Stimulated activated CD4-positive, alpha-beta T cell treated with anti-CD3 and anti-CD28 coated beads, Interleukin-15, amount 100 ng/mL, for 48 hours (primary cell): ENCODE results near the gene ANKS1B.
"Not testable (repeated sequence)": the region's sequence is repeated elsewhere in the genome, so short reads cannot be mapped to it uniquely, and the experiment has no call there.

Experiments used
- DNase-seq, 2 donors: peaks; one replicate each; pipeline ENCODE4 v3.0.0-alpha.2; 2020; ENCODE audit warnings: low read depth in 2 of 2

The ANKS1B gene

DNA sequence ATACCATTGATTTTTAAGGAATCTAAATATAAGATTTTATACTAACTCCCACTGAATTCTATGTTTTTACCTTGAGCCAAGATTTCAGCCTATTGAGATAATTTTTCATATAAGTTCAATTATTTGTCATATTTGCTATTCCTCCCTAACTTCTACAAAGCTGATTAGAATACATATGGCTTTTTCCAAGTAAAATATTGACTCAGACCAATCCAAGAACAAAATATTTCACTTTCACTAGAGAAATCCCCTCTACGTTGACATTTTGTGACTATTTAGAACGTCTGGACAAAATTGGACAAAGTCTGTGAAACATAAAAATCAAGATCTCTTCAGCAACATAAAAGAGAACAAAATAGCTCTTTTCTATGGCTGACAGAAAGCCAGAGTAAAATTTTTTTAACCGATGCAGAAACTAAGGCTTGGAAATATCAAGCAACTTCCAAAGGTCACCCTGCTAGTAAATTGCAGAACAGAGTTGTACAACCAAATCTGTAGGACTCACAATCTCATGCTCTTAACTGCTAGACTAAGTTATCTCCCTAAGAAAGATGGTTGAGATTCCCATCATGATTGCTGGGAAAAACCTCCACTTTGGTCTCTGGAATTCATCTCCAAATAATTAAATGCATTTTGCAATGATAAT, 219.1 kb downstream of the ANKS1B start:
- no peak for DNase-seq

DNA sequence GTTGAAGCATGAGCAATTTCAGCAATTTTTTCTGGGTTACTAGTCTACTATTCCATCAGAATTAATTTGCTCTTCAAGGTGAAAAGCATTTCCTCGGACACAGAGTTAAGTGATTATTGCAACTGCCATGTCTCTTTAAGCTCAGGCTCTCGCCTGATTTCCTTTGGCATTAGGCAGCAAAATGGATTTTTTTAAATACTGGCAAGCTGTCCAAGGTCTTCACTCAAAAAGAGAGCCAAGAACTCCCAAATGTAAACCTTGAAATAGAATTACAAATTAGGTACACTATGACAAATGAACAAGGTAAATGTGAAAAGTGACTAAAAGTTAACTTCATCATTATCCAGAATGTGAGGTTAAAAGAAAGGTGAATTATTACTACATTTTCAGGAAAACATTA, 225.3 kb downstream of the ANKS1B start:
- no peak for DNase-seq

DNA sequence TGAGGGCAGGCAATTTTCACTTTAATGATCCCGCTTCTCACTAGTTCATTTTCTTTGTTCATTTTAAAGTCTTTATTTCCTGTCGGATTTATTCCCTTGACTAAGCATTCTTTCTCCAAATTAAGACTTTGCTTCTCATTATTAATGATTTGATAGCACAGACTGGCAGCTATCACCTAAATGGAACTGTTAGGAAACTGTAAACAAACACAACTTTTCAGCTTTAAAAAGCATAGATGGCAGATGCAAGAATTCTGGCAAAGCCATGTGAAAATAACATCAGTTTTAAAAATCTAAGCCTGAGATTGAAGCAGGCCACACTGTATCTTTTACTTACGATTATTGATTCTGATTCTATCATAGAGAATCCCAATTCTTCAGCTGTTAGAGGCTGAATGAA, 225.7 kb downstream of the ANKS1B start:
- no peak for DNase-seq

DNA sequence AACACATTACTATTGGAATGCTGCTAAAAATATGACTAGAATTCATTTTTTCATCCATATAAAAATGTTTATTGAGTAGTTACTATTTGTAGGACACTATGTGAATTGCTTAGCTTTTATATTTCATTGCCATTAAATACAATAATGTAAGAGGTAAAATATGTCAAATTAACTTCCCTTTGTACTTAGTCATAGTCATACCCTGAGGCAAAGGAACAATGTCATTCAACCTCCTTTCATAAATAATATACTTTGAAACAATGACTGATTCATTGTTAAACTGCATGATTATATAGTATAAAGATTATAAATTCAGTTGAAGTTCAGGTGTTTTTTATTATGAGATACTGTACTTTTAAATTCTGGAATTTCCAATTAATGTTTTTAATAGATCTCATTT, 232.0 kb downstream of the ANKS1B start:
- DNase-seq = no peak

DNA sequence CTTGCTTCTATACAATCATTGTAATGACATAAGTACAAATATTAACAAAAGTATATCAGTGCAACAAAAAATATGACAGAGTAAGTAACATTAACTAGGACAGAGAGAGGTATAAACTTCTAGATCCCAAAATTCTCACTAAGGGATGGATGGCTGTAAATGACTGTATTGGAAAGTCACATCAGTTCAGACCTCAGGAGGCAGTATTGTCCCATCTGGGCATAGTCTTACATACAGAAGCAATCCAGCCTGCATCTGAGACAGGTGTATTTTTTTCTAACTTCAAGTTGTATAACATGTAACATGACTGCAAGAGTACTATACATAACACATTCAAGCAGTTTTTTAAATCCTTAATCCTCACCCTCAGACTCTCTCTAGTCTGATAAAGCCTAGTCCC, 238.2 kb downstream of the ANKS1B start:
- DNase-seq = no peak

DNA sequence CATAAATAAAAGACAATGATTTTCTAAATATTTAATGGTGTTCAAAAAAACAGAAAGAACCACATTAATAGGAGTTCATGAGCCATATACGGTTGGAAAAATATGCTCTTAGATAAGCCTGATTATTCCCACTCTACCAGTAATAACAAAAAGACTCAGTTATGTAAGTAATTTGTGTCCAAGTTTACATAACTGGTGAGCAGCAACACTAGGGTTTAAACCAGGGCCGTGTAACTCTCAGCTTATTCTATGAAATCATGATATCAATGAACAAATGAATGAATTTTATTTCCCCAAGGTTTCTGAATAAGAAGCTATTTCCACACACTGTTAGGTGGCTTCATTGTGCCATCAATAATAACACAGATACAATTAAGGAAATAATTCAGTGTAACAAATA, 238.8 kb downstream of the ANKS1B start:
- DNase-seq = no peak

DNA sequence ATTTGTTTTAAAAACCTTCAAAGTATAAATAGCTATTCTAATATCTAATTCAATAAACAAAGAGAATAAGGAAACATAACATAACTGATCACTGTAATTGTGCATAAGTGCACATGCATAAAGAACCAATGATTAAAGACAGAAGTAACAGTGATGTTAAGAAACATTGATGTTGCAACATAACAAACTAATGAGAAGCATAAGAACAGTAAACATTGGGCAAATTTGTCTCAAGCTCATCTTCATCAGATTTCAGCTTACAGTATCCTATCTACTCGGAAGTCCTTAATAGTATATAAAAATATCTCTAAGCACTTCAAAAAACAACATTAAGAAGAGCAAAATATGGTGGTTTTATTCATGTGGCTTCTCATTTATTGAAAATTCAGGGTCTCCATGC, 239.6 kb downstream of the ANKS1B start:
- DNase-seq = no peak

DNA sequence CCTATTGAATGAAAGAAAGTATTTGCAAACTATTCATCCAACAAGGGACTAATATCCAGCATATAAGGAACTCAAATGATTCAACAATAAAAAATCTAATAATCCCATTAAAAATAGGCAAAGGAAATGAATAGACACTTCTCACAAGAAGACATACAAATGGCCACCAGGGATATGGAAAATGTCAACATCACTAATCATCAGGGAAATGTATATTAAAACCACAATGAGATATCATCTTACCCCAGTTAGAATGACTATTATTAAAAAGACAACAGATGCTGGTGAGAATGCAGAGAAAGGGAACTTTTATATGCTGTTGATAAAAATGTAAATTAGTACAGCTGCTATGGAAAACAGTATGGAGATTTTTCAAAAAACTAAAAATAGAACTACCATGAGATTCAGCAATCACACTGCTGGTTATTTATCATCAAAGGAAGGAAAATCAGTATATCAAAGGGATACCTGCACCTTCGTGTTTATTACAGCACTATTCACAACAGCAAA, 247.9 kb downstream of the ANKS1B start:
- no peak for DNase-seq

DNA sequence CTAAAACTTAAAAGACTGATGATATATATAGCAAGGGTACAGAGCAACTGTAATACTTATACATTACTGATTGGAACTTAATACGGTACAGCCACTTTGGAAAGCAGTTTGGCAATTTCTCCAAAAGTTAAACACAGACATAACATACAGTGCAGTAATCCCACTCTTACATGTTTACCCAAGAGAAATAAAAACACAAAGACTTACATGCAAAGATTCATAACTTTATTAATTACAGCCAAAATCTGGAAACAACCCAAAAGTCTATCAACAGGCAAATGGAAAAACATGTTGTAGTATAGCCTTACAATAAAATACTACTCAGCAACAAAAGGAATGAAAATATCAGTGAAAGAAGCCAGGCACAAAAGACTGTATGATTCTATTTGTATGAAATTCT, 252.6 kb downstream of the ANKS1B start:
- DNase-seq = no peak

DNA sequence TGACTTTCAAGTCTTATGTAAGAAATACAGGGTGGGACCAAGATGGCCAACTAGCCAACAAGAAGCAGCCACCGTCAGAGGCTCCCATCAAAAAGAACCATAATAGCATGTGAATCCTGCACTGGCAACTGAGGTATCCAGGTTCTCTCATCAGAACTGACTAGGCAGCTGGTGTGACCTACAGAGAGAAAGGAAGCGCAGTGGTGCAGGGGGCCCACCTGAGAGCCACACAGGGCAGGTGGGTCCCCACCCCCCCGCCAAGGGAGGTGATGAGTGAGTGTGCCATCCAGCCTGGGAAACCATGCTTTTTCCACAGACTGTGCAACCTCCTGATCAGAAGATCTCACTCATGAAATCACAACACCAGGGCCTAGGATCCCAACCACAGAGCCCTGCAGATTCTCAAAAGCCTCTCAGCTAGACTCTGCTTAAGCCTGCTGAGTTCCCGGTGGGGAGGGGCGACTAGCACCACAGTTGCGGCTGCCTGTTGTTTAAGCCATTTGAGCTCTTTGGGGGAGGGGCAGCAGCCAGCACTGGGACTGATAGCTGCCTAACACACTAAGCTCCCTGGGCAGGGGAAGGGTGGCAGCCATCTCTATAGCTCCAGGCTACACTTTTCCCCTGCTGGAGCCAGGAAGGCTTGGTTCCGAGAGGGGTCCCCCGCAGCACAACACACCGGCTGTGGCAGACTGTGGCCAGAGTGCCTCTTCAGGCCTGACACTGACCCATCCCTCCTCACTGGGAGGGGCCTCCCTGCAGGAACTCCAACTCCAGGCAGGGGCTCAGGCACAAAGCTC, 261.8 kb downstream of the ANKS1B start:
- DNase-seq = no peak

DNA sequence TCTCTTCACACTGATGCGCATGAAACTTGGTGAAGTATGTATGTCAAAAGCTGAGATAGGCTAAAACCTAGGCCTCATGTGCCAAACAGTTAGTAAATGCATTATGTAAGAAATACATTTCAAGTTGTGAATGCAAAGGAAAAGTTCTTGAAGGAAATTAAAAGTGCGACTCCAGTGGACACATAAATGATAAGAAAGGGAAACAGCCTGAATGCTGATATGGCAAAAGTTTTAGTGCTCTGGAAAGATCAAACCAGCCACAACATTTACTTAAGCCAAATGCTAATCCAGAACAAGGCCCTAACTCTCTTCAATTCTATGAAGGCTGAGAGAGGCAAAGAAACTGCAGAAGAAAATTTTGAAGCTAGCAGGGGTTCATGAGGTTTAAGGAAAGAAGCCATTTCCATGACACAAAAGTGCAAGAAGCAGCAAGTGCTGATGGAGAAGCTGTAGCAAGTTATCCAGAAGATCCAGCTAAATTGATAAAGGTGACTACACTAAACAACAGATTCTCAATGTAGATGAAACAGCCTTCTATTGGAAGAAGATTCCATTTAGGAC, 262.9 kb downstream of the ANKS1B start:
- DNase-seq = no peak

DNA sequence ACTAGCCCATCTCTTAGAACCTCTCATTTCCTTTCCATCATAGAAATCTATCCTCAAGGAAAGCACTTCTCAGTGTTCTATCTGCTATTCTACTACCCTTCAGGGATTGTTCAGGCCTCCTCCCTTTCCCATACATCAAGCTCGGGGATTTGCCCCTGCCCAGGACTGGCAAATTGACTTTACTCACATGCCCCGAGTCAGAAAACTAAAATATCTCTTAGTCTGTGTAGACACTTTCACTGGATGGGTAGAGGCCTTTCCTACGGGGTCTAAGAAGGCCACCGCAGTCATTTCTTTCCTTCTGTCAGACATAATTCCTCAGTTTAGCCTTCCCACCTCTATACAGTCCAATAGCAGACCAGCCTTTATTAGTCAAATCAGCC, 264.7 kb downstream of the ANKS1B start:
- not testable (repeated sequence) for DNase-seq

DNA sequence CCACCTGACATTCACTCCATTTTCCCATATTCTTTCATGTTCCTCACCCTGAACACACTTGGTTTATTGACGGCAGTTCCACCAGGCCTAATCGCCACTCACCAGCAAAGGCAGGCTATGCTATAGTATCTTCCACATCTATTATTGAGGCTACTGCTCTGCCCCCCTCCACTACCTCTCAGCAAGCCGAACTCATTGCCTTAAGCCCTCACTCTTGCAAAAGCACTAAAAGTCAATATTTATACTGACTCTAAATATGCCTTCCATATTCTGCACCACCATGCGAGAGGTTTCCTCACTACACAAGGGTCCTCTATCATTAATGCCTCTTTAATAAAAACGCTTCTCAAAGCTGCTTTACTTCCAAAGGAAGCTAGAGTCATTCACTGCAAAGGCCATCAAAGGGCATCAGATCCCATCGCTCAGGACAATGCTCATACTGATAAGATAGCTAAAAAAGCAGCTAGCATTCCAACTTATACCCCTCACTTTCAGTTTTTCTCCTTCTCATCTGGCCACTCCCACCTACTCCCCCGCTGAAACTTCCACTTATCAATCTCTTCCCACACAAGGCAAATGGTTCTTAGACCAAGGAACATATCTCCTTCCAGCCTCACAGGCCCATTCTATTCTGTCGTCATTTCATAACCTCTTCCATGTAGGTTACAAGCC, 265.2 kb downstream of the ANKS1B start:
- not testable (repeated sequence) for DNase-seq

DNA sequence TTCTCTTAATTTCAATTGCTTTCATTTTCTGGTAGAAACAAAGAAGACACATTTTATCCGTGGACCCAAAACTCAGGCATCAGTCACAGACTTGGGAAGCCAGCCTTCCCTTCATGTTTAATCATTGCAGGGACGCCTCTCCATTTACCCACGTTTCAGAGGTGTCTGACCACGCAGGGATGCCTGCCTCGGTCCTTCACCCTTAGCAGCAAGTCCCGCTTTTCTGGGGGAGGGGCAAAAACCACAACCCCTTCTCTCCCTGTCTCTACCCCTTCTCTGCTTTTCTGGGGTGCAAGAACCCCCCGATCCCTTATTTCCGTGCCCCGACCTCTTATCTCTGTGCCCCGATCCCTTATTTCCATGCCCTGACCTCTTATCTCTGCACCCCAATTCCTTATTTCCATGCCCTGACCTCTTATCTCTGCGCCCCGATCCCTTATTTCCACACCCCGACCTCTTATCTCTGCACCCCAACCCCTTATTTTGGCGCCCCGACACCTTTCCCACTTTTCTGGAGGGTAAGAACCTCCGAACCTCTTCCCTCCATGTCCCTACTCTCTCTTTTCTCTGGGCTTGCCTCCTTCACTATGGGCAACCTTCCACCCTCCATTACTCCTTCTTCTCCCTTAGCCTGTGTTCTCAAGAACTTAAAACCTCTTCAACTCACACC, 268.8 kb downstream of the ANKS1B start:
- DNase-seq = not testable (repeated sequence)

DNA sequence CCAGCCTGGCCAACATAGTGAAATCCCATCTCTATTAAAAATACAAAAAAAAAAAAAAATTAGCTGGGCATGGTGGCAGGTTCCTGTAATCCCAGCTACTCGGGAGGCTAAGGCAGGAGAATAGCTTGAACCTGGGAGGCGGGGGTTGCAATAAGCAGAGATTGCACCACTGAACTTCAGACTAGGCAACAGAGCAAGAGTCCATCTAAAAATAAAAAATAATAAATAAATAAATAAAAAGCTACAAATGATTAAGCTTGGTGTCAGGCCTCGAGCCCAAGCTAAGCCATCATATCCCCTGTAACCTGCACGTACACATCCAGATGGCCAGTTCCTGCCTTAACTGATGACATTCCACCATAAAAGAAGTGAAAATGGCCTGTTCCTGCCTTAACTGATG, 269.8 kb downstream of the ANKS1B start:
- not testable (repeated sequence) for DNase-seq

DNA sequence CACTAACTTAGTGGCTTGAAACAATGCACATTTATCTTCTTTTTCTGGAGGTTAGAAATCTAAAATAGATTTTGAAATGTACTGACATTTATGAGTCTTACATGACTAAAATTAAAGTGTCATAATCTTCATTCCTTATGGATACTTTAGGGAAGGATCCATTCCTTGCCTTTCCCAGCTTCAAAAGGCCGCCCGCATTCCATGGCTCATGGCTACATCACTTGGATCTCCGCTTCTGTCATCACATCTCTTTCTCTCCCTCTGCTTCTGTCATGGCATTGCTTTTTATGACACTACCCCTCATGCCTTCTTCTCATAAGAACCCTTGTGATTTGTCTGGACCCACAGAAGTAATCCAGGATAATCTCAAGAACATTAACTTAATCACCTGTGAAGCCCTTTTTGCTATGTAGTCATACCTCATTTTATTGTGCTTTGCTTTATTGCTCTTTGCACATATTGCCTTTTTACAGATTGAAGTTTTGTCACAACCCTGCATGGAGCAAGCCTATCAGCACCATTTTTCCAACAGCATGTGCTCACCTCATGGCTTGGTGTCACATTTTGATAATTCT, 270.7 kb downstream of the ANKS1B start:
- DNase-seq = no peak

DNA sequence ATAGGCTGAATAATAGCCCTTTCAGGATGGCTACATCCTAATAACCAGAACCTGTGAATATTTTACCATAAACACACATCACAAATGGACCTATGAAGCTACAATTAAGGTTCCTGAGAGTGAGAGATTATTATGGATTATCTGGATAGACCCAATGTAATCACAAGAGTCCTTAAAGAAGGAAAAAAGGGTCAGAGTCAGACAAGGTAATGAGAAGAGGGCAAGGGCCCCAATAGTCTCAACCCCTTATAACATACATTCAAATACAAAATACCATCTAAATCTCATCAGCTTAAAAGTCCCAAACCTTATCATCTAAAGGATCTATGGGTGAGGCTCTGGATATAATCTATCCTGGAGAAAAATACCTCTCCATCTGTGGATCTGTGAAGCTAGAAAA, 272.5 kb downstream of the ANKS1B start:
- no peak for DNase-seq

DNA sequence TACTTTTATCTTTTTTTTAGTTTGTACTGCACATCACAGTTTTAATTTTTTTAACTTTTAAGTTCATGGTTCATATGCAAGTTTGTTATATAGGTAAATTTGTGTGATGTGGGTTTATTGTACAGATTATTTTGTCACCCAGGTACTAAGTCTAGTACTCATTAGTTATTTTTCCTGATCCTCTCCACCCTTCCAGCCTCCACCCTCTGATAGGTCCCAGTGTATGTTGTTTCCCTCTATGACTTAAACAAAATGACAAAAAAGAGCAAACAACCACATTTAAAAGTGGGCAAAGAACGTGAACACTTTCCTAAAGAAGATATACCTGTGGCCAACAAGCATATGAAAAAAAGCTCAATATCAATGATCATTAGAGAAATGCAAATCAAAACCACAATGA, 273.5 kb downstream of the ANKS1B start:
- no peak for DNase-seq

DNA sequence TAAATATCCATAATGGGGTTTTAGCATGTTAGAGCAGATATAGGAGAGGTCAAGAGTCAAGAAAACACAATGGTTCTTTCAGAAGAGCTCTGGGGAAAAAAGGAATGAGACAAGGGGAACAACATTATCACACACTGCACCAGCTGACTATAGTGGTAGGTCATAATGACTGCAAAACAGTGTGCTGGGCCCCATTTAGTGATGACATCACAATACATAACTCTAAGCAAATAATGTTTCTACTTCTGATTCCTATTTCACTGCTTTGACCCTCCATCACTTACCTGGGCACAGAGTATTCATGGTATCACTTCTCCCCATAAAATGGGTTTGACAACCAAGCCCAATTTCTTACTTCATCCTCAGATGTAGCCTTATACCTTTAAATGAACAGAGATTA, 275.1 kb downstream of the ANKS1B start:
- DNase-seq = no peak

DNA sequence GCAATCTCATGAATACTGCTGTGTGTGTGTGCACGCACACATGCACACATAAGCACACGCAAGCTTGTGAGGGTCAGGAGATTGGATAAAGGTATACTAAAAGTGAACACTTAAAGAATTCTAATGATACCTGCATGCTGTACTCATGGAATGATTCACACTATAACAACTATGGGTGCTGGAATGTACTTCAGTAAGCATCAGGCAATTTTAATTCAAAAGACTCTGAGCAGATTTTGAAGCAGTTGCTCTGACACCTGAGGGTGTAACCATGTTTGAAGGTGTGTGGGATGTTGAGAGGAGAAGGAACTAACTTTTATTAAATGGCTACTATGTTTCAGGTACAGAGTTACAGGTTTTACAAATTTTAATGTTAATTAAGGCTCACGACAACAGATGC, 275.6 kb downstream of the ANKS1B start:
- no peak for DNase-seq

DNA sequence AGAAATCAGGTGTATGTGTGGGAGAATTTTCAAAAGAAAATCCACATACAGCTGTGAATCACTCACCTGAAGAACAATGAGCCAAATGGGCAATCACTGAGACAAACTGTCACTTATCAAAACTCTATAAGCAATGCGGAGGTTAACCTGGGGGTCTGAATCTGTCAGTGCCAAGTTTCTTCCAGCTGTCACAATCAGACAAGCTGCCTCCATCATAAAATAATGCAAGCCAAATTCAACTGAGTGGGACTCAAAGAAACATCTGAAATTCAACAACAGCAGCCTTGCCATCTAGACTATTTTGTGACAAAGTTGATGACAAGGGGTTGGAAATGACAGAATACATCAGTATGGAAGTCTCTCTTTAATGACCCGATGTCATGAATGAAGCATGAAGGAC, 276.9 kb downstream of the ANKS1B start:
- no peak for DNase-seq
